Trophoblast cell (in vitro differentiated cells and primary cell): ENCODE measurements around the gene SFTPB.
"Not testable (repeated sequence)": the region's sequence is repeated elsewhere in the genome, so short reads cannot be mapped to it uniquely, and the experiment has no call there.

ENCODE experiments used
- DNase-seq, 2 donors: peaks; one replicate each; pipeline ENCODE4 v3.0.0-alpha.2; 2016
- H2AFZ ChIP-seq: 2 replicates; pipeline ENCODE4 v1.6.1; 2013; ENCODE audit warnings: low read length, moderate library complexity, mild to moderate bottlenecking; ENCODE audit not compliant: insufficient read depth, poor library complexity
- H2AK5ac ChIP-seq: 2 replicates; pipeline ENCODE4 v1.6.1; 2013; ENCODE audit warnings: mild to moderate bottlenecking, low read length
- H2BK120ac ChIP-seq: 2 replicates; pipeline ENCODE4 v1.6.1; 2013; ENCODE audit warnings: low read length, mild to moderate bottlenecking, moderate library complexity; ENCODE audit not compliant: insufficient read depth, poor library complexity
- H2BK12ac ChIP-seq: 2 replicates; pipeline ENCODE4 v1.6.1; 2013; ENCODE audit warnings: mild to moderate bottlenecking, low read length, moderate library complexity
- H2BK5ac ChIP-seq: 2 replicates; pipeline ENCODE4 v1.6.1; 2013; ENCODE audit warnings: low read length, low read depth, moderate library complexity, mild to moderate bottlenecking; ENCODE audit not compliant: poor library complexity
- H3K14ac ChIP-seq: 2 replicates; pipeline ENCODE4 v1.6.1; 2013; ENCODE audit warnings: mild to moderate bottlenecking, low read length
- H3K18ac ChIP-seq: 2 replicates; pipeline ENCODE4 v1.6.1; 2013; ENCODE audit warnings: mild to moderate bottlenecking, low read length
- H3K23ac ChIP-seq: 2 replicates; pipeline ENCODE4 v1.6.1; 2013; ENCODE audit warnings: low read length
- H3K27ac ChIP-seq: 2 replicates; pipeline ENCODE4 v1.5.1; 2013; ENCODE audit warnings: low read depth, mild to moderate bottlenecking, inconsistent platforms, low read length, moderate library complexity
- H3K27me3 ChIP-seq: 2 replicates; pipeline ENCODE4 v1.6.1; 2013; ENCODE audit warnings: inconsistent platforms, mild to moderate bottlenecking, low read length, moderate library complexity; ENCODE audit not compliant: insufficient read depth
- H3K36me3 ChIP-seq, 2 experiments: 1 replicate in 1 of 2; 2 replicates in 1 of 2; pipeline ENCODE4 v1.6.1; 2013; ENCODE audit warnings: low read length in 2 of 2, mild to moderate bottlenecking in 2 of 2, moderate library complexity in 1 of 2; ENCODE audit not compliant: insufficient read depth in 2 of 2, control insufficient read depth in 1 of 2
- H3K4ac ChIP-seq: 2 replicates; pipeline ENCODE4 v1.6.1; 2013; ENCODE audit warnings: low read depth, mild to moderate bottlenecking, low read length, moderate library complexity
- H3K4me1 ChIP-seq, 2 experiments: 1 replicate in 1 of 2; 2 replicates in 1 of 2; pipeline ENCODE4 v1.6.1; 2013; ENCODE audit warnings: low read length in 2 of 2, mild to moderate bottlenecking in 2 of 2, moderate library complexity in 1 of 2; ENCODE audit not compliant: insufficient read depth in 2 of 2, control insufficient read depth in 1 of 2
- H3K4me2 ChIP-seq: 2 replicates; pipeline ENCODE4 v1.6.1; 2013; ENCODE audit warnings: inconsistent platforms, mild to moderate bottlenecking, low read length, moderate library complexity
- H3K4me3 ChIP-seq: 2 replicates; pipeline ENCODE4 v1.5.1; 2013; ENCODE audit warnings: mild to moderate bottlenecking, low read depth, low read length, inconsistent platforms
- H3K79me1 ChIP-seq: one replicate; pipeline ENCODE4 v1.6.1; 2013; ENCODE audit warnings: low read length
- H3K79me2 ChIP-seq: 2 replicates; pipeline ENCODE4 v1.6.1; 2013; ENCODE audit warnings: low read length, mild to moderate bottlenecking; ENCODE audit not compliant: control insufficient read depth, insufficient read depth, poor library complexity
- H3K9ac ChIP-seq: 2 replicates; pipeline ENCODE4 v1.6.1; 2013; ENCODE audit warnings: mild to moderate bottlenecking, low read length
- H3K9me3 ChIP-seq: 2 replicates; pipeline ENCODE4 v1.6.1; 2013; ENCODE audit warnings: low read depth, mild to moderate bottlenecking, control low read depth, inconsistent platforms, low read length; ENCODE audit not compliant: insufficient read depth
- H4K12ac ChIP-seq: 2 replicates; pipeline ENCODE4 v1.6.1; 2013; ENCODE audit warnings: low read depth, mild to moderate bottlenecking, low read length, moderate library complexity
- H4K8ac ChIP-seq: 2 replicates; pipeline ENCODE4 v1.6.1; 2013; ENCODE audit warnings: low read depth, mild to moderate bottlenecking, low read length, moderate library complexity
- H4K91ac ChIP-seq: one replicate; pipeline ENCODE4 v1.6.1; 2013; ENCODE audit warnings: low read depth, mild to moderate bottlenecking, low read length, moderate library complexity
- WGBS: extraction: QIAGEN DNeasy Blood & Tissue Kit; methylation state at CpG from one replicate; pipeline ENCODE4 v1.1.7; 2013; ENCODE audit warnings: missing lambda C conversion rate; ENCODE audit not compliant: insufficient read length, insufficient coverage; ENCODE audit errors: extremely low coverage; 5-methylcytosine and 5-hydroxymethylcytosine counted together

Gene SFTPB

GRCh38 chr2:85659324-85659981 is 8.5 kb downstream of the SFTPB start:
- no peak overlapping the region for H3K9ac ChIP-seq
- peaks cover 6% of the 10 kb centered on the region for H3K79me1 ChIP-seq
- no peaks in the 10 kb centered on the region for H3K27me3 ChIP-seq
- no peak overlapping the region for H3K14ac ChIP-seq
- no peak overlapping the region for H4K12ac ChIP-seq
- H2AK5ac ChIP-seq = no peak overlapping the region
- H2BK12ac ChIP-seq = no peak overlapping the region
- no peak overlapping the region for H2AFZ ChIP-seq
- no CpG with 5 or more reads among the region's 13 CpGs for WGBS
- no peaks in the 10 kb centered on the region for H3K79me2 ChIP-seq
- H3K36me3 ChIP-seq = peaks cover 5 to 6% of the 10 kb centered on the region in 2 experiments
- H3K9me3 ChIP-seq = peaks cover 1% of the 10 kb centered on the region
- no peak overlapping the region for H3K18ac ChIP-seq
- no peak overlapping the region for H4K91ac ChIP-seq
- H3K4me3 ChIP-seq = no peak overlapping the region
- peaks cover 13 to 16% of the 10 kb centered on the region in 2 experiments for H3K4me1 ChIP-seq
- H2BK5ac ChIP-seq = no peak overlapping the region
- no peak overlapping the region for H3K27ac ChIP-seq
- H3K4me2 ChIP-seq = no peak overlapping the region
- H3K4ac ChIP-seq = no peak overlapping the region
- H2BK120ac ChIP-seq = no peak overlapping the region
- DNase-seq = no peak
- no peak overlapping the region for H3K23ac ChIP-seq
- H4K8ac ChIP-seq = no peak overlapping the region

GRCh38 chr2:85657399-85657798 is 10.6 kb downstream of the SFTPB start:
- H3K79me1 ChIP-seq, H3K4me3 ChIP-seq, H3K9ac ChIP-seq, H2BK12ac ChIP-seq, H2AK5ac ChIP-seq, DNase-seq, H3K27ac ChIP-seq, H4K8ac ChIP-seq, H3K4me1 ChIP-seq, H3K18ac ChIP-seq, H3K4ac ChIP-seq, H3K14ac ChIP-seq, H3K27me3 ChIP-seq, H3K23ac ChIP-seq, H3K79me2 ChIP-seq, H3K9me3 ChIP-seq, H2BK120ac ChIP-seq, H4K12ac ChIP-seq, H3K4me2 ChIP-seq, H2AFZ ChIP-seq, H2BK5ac ChIP-seq, H4K91ac ChIP-seq: not testable (repeated sequence)
- H3K36me3 ChIP-seq = peaks cover 10 to 11% of the 10 kb centered on the region in 2 experiments
- no CpG with 5 or more reads among the region's 4 CpGs for WGBS

GRCh38 chr2:85656468-85656867 is 11.5 kb downstream of the SFTPB start:
- Histone ChIP-seq H3K79me2 (no peaks in the 10 kb centered on the region), H4K8ac (no peak overlapping the region), H4K12ac (no peak overlapping the region), H2BK120ac (no peak overlapping the region), H3K9me3 (no peaks in the 10 kb centered on the region), H4K91ac (no peak overlapping the region), H3K4me1 (no peaks in the 10 kb centered on the region), H2BK12ac (no peak overlapping the region), H3K36me3 (peaks cover 10 to 17% of the 10 kb centered on the region in 2 experiments), H3K4ac (no peak overlapping the region), H3K4me3 (no peak overlapping the region), H3K14ac (no peak overlapping the region), H3K27me3 (no peaks in the 10 kb centered on the region), H3K27ac (no peak overlapping the region), H2BK5ac (no peak overlapping the region), H3K9ac (no peak overlapping the region), H3K4me2 (no peak overlapping the region), H3K79me1 (no peaks in the 10 kb centered on the region), H3K18ac (no peak overlapping the region), H2AK5ac (no peak overlapping the region), H3K23ac (no peak overlapping the region), H2AFZ (no peak overlapping the region)
- DNase-seq = no peak
- WGBS = no CpG with 5 or more reads among the region's 3 CpGs

- Histone ChIP-seq H4K91ac (no peak overlapping the region), H4K12ac (no peak overlapping the region), H2AK5ac (no peak overlapping the region), H3K79me1 (no peaks in the 10 kb centered on the region), H3K9me3 (no peaks in the 10 kb centered on the region), H3K23ac (no peak overlapping the region), H3K4ac (no peak overlapping the region), H2BK12ac (no peak overlapping the region), H3K4me2 (no peak overlapping the region), H3K27ac (no peak overlapping the region), H4K8ac (no peak overlapping the region), H2AFZ (no peak overlapping the region), H3K27me3 (no peaks in the 10 kb centered on the region), H3K4me3 (no peak overlapping the region), H3K36me3 (peaks cover 13 to 21% of the 10 kb centered on the region in 2 experiments), H2BK5ac (no peak overlapping the region), H3K14ac (no peak overlapping the region), H3K18ac (no peak overlapping the region), H3K9ac (no peak overlapping the region), H2BK120ac (no peak overlapping the region), H3K4me1 (no peaks in the 10 kb centered on the region), H3K79me2 (no peaks in the 10 kb centered on the region)
- WGBS = no CpG with 5 or more reads among the region's 7 CpGs
- no peak for DNase-seq
These were observed 12.0 kb downstream of the SFTPB start for GRCh38 chr2:85655961-85656417.
